Loucy (cell line): ENCODE measurements around the gene DCLK3.

ENCODE experiments used
- H2AFZ ChIP-seq: fragments of 200-600 bp; sonication (generic); 2 replicates; pipeline ENCODE4 v1.6.0; 2016; ENCODE audit warnings: antibody characterized with exemption, mild to moderate bottlenecking, low read length, moderate library complexity
- H3F3A ChIP-seq: fragments of 200-600 bp; 2 replicates; pipeline ENCODE4 v1.6.0; 2016; ENCODE audit warnings: antibody characterized with exemption, low read depth, mild to moderate bottlenecking
- H3K27me3 ChIP-seq: fragments of 200-600 bp; sonication (generic); 2 replicates; pipeline ENCODE4 v1.6.1; 2014; ENCODE audit warnings: low read length, mild to moderate bottlenecking; ENCODE audit not compliant: insufficient read depth, poor library complexity, severe bottlenecking
- H3K36me3 ChIP-seq: fragments of 200-600 bp; sonication (generic); 2 replicates; pipeline ENCODE4 v1.6.1; 2016; ENCODE audit warnings: low read length; ENCODE audit not compliant: insufficient read depth
- H3K4me1 ChIP-seq: fragments of 200-600 bp; sonication (generic); 2 replicates; pipeline ENCODE4 v1.5.1; 2014; ENCODE audit warnings: low read length, mild to moderate bottlenecking; ENCODE audit not compliant: insufficient read depth, poor library complexity, severe bottlenecking
- H3K4me2 ChIP-seq: fragments of 200-600 bp; sonication (generic); 2 replicates; pipeline ENCODE4 v1.6.0; 2014; ENCODE audit warnings: antibody characterized with exemption, low read length, low read depth, mild to moderate bottlenecking; ENCODE audit not compliant: poor library complexity, severe bottlenecking
- H3K4me3 ChIP-seq: fragments of 200-600 bp; sonication (generic); 2 replicates; pipeline ENCODE4 v1.5.1; 2014; ENCODE audit warnings: low read length, mild to moderate bottlenecking, mixed read lengths; ENCODE audit not compliant: poor library complexity, severe bottlenecking
- H3K79me2 ChIP-seq: fragments of 200-600 bp; sonication (generic); 2 replicates; pipeline ENCODE4 v1.6.1; 2014; ENCODE audit warnings: low read length; ENCODE audit not compliant: insufficient read depth
- H3K9ac ChIP-seq: fragments of 200-600 bp; sonication (generic); 2 replicates; pipeline ENCODE4 v1.6.0; 2014; ENCODE audit warnings: mild to moderate bottlenecking, low read depth, low read length, moderate library complexity; ENCODE audit not compliant: poor library complexity, severe bottlenecking
- H3K9me2 ChIP-seq: fragments of 200-600 bp; sonication (generic); replicated peaks from 2 replicates; pipeline ENCODE4 v1.6.1; 2016; ENCODE audit warnings: low read depth, low read length, mixed read lengths
- H3K9me3 ChIP-seq: fragments of 200-600 bp; sonication (generic); 2 replicates; pipeline ENCODE4 v1.6.1; 2014; ENCODE audit warnings: mild to moderate bottlenecking, antibody characterized with exemption, low read length, low read depth; ENCODE audit not compliant: insufficient read depth
- H4K20me1 ChIP-seq: fragments of 200-600 bp; sonication (generic); 2 replicates; pipeline ENCODE4 v1.6.0; 2014; ENCODE audit warnings: antibody characterized with exemption, low read length, mild to moderate bottlenecking; ENCODE audit not compliant: insufficient read depth, poor library complexity, severe bottlenecking
- CTCF ChIP-seq: fragments of 200-600 bp; sonication (generic); conservative IDR thresholded peaks from 2 replicates; pipeline ENCODE4 v1.5.1; 2014; ENCODE audit warnings: mild to moderate bottlenecking, antibody characterized with exemption, low read length
- EZH2phosphoT487 ChIP-seq: fragments of 200-600 bp; IDR thresholded peaks from 2 replicates; pipeline ENCODE4 v1.6.1; 2018; ENCODE audit warnings: antibody characterized with exemption, mild to moderate bottlenecking, moderate library complexity, borderline replicate concordance

Gene DCLK3

GRCh38 chr3:36786921-36787890, 22.9 kb upstream of the DCLK3 start:
- H3K79me2 ChIP-seq: no peaks in the 10 kb centered on the region
- H3K4me2 ChIP-seq: no peak overlapping the region
- TF ChIP-seq CTCF: no peak
- no peak for TF ChIP-seq EZH2phosphoT487
- no peaks in the 10 kb centered on the region for H3K9me3 ChIP-seq
- no peaks in the 10 kb centered on the region for H3K9me2 ChIP-seq
- H3K4me1 ChIP-seq: peaks cover 4% of the 10 kb centered on the region
- H2AFZ ChIP-seq: peak overlapping the region; percentile 24
- H3F3A ChIP-seq: no peaks in the 10 kb centered on the region
- no peaks in the 10 kb centered on the region for H4K20me1 ChIP-seq
- no peak overlapping the region for H3K4me3 ChIP-seq
- no peaks in the 10 kb centered on the region for H3K36me3 ChIP-seq
- H3K9ac ChIP-seq: no peak overlapping the region
- H3K27me3 ChIP-seq: no peaks in the 10 kb centered on the region

GRCh38 chr3:36784138-36784635, 19.8 kb upstream of the DCLK3 start:
- peaks cover 4% of the 10 kb centered on the region for H3K4me1 ChIP-seq
- TF ChIP-seq EZH2phosphoT487: no peak
- TF ChIP-seq CTCF: no peak
- H2AFZ ChIP-seq: no peak overlapping the region
- no peaks in the 10 kb centered on the region for H3K9me2 ChIP-seq
- H4K20me1 ChIP-seq: no peaks in the 10 kb centered on the region
- no peaks in the 10 kb centered on the region for H3K79me2 ChIP-seq
- no peaks in the 10 kb centered on the region for H3K36me3 ChIP-seq
- H3K9me3 ChIP-seq: no peaks in the 10 kb centered on the region
- no peaks in the 10 kb centered on the region for H3F3A ChIP-seq
- H3K4me3 ChIP-seq: no peak overlapping the region
- H3K9ac ChIP-seq: no peak overlapping the region
- H3K27me3 ChIP-seq: no peaks in the 10 kb centered on the region
- H3K4me2 ChIP-seq: no peak overlapping the region

- Histone ChIP-seq H4K20me1 (no peaks in the 10 kb centered on the region), H3K9me2 (no peaks in the 10 kb centered on the region), H3K9ac (no peak overlapping the region), H3K79me2 (no peaks in the 10 kb centered on the region), H3F3A (no peaks in the 10 kb centered on the region), H3K9me3 (no peaks in the 10 kb centered on the region), H3K4me1 (no peaks in the 10 kb centered on the region), H3K4me3 (no peak overlapping the region), H3K36me3 (no peaks in the 10 kb centered on the region), H3K4me2 (no peak overlapping the region), H3K27me3 (no peaks in the 10 kb centered on the region), H2AFZ (no peak overlapping the region)
- TF ChIP-seq CTCF (no peak), EZH2phosphoT487 (no peak)
Observed at GRCh38 chr3:36777424-36778218, 13.3 kb upstream of the DCLK3 start.
